Measurements from ENCODE around the gene CTIF.

DNA sequence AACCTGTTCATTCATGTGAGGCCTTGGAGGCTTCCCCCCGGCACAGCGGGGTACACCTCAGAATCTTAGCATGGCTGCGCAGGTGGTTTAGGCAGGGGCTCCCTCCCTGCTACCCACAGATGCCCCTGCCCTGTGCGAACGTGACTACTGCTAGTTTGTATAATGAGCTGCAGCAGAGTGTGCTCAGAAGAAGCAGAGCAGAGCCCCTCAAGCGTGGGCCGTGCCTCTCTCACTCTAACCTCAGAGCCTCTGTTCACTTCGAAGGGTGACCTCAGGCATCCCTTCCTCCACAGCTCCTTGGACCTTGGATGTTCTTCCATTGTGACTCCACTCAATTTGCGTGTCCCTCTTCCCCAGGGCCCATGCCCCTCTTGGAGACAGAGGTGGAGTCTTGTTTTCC is 161.6 kb downstream of the CTIF start:
- TF ChIP-seq, protein P1, sequence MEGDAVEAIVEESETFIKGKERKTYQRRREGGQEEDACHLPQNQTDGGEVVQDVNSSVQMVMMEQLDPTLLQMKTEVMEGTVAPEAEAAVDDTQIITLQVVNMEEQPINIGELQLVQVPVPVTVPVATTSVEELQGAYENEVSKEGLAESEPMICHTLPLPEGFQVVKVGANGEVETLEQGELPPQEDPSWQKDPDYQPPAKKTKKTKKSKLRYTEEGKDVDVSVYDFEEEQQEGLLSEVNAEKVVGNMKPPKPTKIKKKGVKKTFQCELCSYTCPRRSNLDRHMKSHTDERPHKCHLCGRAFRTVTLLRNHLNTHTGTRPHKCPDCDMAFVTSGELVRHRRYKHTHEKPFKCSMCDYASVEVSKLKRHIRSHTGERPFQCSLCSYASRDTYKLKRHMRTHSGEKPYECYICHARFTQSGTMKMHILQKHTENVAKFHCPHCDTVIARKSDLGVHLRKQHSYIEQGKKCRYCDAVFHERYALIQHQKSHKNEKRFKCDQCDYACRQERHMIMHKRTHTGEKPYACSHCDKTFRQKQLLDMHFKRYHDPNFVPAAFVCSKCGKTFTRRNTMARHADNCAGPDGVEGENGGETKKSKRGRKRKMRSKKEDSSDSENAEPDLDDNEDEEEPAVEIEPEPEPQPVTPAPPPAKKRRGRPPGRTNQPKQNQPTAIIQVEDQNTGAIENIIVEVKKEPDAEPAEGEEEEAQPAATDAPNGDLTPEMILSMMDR (IDR thresholded peaks at IDR 0.05) = no peak
- no peak for TF ChIP-seq POLR2A (IDR thresholded peaks at IDR 0.05)

Measured in heart left ventricle (tissue), 13 donors.